ENCODE data around the gene NRN1L. TPM values are rescaled to one million over a fixed set of nuclear protein-coding genes. Genes with fewer than 3 reads are reported as not detected.
"Not testable (repeated sequence)": the region's sequence is repeated elsewhere in the genome, so short reads cannot be mapped to it uniquely, and the experiment has no call there.

NRN1L gene
- total and polyA plus RNA-seq, 4 donors = 1.1 to 5.8 (median 3.6) TPM

GRCh38 chr16:67861877-67862276 lies 22.8 kb upstream of the NRN1L start:
- TF ChIP-seq, protein P1, sequence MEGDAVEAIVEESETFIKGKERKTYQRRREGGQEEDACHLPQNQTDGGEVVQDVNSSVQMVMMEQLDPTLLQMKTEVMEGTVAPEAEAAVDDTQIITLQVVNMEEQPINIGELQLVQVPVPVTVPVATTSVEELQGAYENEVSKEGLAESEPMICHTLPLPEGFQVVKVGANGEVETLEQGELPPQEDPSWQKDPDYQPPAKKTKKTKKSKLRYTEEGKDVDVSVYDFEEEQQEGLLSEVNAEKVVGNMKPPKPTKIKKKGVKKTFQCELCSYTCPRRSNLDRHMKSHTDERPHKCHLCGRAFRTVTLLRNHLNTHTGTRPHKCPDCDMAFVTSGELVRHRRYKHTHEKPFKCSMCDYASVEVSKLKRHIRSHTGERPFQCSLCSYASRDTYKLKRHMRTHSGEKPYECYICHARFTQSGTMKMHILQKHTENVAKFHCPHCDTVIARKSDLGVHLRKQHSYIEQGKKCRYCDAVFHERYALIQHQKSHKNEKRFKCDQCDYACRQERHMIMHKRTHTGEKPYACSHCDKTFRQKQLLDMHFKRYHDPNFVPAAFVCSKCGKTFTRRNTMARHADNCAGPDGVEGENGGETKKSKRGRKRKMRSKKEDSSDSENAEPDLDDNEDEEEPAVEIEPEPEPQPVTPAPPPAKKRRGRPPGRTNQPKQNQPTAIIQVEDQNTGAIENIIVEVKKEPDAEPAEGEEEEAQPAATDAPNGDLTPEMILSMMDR (IDR thresholded peaks at IDR 0.05; ENCODE audit: control extremely low read depth, extremely low read depth) = no peak
- DNase-seq (no peak), ATAC-seq (ENCODE audit: insufficient read depth, low FRiP score) (no peak)
- H3K4me1 ChIP-seq (ENCODE audit: control insufficient read depth in 5 of 5, insufficient read depth in 5 of 5, low read length in 5 of 5) = peaks cover 0 to 37% (median 9%) of the 10 kb centered on the region in 5 donors
- H3K27ac ChIP-seq (ENCODE audit: low read depth in 1 of 2, low read length in 1 of 2) = peak overlapping the region in 1 of 2 donors; percentile 81
- no peak overlapping the region for H3K4me3 ChIP-seq
- peaks cover 0 to 16% (median 5%) of the 10 kb centered on the region in 4 donors for H3K36me3 ChIP-seq (ENCODE audit: control insufficient read depth in 4 of 4, insufficient read depth in 4 of 4, low read length in 4 of 4)
- H3K27me3 ChIP-seq (ENCODE audit: control insufficient read depth in 3 of 3, insufficient read depth in 3 of 3, low read length in 2 of 3) = no peaks in the 10 kb centered on the region
- no peaks in the 10 kb centered on the region for H3K9me3 ChIP-seq (ENCODE audit: control insufficient read depth in 4 of 4, insufficient read depth in 3 of 4, low read length in 3 of 4)
- H3K9ac ChIP-seq (ENCODE audit: insufficient read depth in 1 of 2, low read length in 2 of 2) = no peak overlapping the region
- WGBS, 2 donors = 87 to 90% methylated on average over 6 of the region's 6 CpGs

DNA sequence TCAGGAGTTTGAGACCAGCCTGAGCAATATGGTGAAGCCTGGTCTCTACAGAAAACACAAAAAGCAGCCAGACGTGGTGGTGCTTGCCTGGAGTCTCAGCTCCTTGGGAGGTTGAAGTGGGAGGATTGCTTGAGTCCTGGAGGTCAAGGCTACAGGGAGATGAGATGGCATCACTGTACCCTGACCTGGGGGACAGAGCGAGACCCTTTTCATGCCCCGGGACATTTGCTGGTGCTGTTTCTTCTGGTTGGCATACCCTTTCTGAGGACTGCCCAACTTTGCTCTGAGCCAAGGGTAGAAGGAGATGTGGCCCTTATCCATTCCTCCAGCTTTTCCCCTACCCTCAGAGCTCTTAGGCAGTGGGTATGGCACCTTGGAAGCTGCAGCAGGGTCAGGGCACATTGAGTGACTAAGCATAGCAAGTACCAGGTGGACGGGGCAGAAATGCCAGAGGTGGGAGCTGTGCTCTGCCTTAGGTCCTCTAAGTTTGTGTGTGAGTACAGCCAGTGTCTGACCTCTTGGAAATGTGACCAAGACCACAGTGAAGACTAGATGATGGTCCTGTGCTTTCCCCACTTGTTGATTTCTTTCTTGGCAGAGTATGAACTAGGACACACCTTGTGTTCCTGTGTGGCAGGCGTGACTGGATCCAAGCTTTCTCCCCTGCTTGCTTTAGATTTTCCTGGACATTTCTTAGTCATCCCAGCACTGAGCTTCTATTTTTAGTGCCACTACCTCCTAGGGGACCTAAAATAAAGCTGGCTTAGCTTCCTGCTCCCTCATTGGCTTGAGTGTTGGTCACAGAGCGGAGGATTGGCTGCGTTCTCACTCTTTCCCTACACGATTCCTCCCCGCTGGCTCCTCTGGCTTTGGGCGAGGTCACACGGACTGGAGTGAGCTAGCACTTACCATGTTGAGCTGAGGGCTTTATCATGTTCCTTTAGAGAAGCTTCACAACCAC lies 21.8 kb upstream of the NRN1L start:
- TF ChIP-seq, protein P1 (IDR thresholded peaks at IDR 0.05; ENCODE audit: control extremely low read depth, extremely low read depth) = no peak
- Histone ChIP-seq H3K27ac (ENCODE audit: low read depth in 1 of 2, low read length in 1 of 2) (peak overlapping the region; percentile 42 to 81), H3K9me3 (ENCODE audit: control insufficient read depth in 4 of 4, insufficient read depth in 3 of 4, low read length in 3 of 4) (no peaks in the 10 kb centered on the region), H3K27me3 (ENCODE audit: control insufficient read depth in 3 of 3, insufficient read depth in 3 of 3, low read length in 2 of 3) (no peaks in the 10 kb centered on the region), H3K4me1 (ENCODE audit: control insufficient read depth in 5 of 5, insufficient read depth in 5 of 5, low read length in 5 of 5) (peaks cover 0 to 27% (median 0%) of the 10 kb centered on the region in 5 donors), H3K36me3 (ENCODE audit: control insufficient read depth in 4 of 4, insufficient read depth in 4 of 4, low read length in 4 of 4) (peaks cover 0 to 17% (median 11%) of the 10 kb centered on the region in 4 donors), H3K9ac (ENCODE audit: insufficient read depth in 1 of 2, low read length in 2 of 2) (no peak overlapping the region), H3K4me3 (no peak overlapping the region)
- DNase-seq (no peak), ATAC-seq (ENCODE audit: insufficient read depth, low FRiP score) (no peak)
- WGBS, 2 donors = 82 to 93% methylated on average over 11 of the region's 11 CpGs

DNA sequence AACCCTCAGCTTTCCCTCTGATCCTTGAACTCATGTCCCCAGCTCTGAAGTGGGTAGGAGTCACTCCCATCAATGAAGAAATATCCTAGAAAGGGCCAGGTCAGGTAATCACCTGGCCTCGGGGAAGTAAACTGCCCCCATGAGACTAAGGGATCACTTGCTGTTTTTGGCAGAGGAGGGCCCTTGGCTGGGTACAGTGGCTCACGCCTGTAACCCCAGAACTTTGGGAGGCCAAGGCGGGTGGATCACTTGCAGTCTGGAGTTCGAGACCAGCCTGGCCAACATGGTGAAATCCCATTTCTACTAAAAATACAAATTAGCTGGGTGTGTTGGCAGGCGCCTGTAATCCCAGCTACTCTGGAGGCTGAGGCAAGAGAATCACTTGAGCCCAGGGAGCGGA lies 20.6 kb upstream of the NRN1L start:
- ATAC-seq (ENCODE audit: insufficient read depth, low FRiP score) = not testable (repeated sequence)
- H3K27ac ChIP-seq (ENCODE audit: low read depth in 1 of 2, low read length in 1 of 2) = peak overlapping the region in 1 of 2 donors; percentile 80

DNA sequence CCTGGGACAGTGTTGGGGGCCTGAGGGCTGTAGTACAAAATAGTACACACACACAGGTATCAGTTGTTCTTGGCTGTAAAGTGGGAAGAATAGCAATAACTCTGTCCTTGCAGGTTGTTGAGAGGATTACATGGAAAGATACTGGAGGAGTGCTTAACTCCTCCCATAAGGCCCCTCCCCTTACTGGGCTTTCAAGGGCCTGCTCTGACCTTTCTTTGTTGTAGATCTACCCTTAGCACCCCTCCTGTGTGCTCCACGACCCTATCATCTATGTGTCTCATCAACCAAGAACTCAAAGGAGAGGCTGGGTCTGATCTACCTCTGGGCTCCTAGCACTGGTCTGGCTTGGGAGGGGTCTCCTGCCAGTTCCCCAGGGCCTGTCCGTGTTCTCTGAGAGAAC lies 20.1 kb upstream of the NRN1L start:
- 83% methylated on average over 2 of the region's 2 CpGs for WGBS, 2 donors
- TF ChIP-seq, protein P1 (IDR thresholded peaks at IDR 0.05; ENCODE audit: control extremely low read depth, extremely low read depth) = no peak
- no peaks in the 10 kb centered on the region for H3K9me3 ChIP-seq (ENCODE audit: control insufficient read depth in 4 of 4, insufficient read depth in 3 of 4, low read length in 3 of 4)
- peaks cover 0 to 25% (median 21%) of the 10 kb centered on the region in 4 donors for H3K36me3 ChIP-seq (ENCODE audit: control insufficient read depth in 4 of 4, insufficient read depth in 4 of 4, low read length in 4 of 4)
- no peak overlapping the region for H3K4me3 ChIP-seq
- peak overlapping the region in 1 of 2 donors; percentile 80 for H3K27ac ChIP-seq (ENCODE audit: low read depth in 1 of 2, low read length in 1 of 2)
- no peak for ATAC-seq (ENCODE audit: insufficient read depth, low FRiP score)
- H3K27me3 ChIP-seq (ENCODE audit: control insufficient read depth in 3 of 3, insufficient read depth in 3 of 3, low read length in 2 of 3) = no peaks in the 10 kb centered on the region
- no peak overlapping the region for H3K9ac ChIP-seq (ENCODE audit: insufficient read depth in 1 of 2, low read length in 2 of 2)
- peaks cover 0 to 27% (median 0%) of the 10 kb centered on the region in 5 donors for H3K4me1 ChIP-seq (ENCODE audit: control insufficient read depth in 5 of 5, insufficient read depth in 5 of 5, low read length in 5 of 5)
- DNase-seq = no peak

More for the DNA sequence above, 20.6 kb upstream of the NRN1L start:
- not testable (repeated sequence) for DNase-seq; H3K4me3 ChIP-seq; H3K27me3 ChIP-seq (ENCODE audit: control insufficient read depth in 3 of 3, insufficient read depth in 3 of 3, low read length in 2 of 3); H3K9ac ChIP-seq (ENCODE audit: insufficient read depth in 1 of 2, low read length in 2 of 2); H3K9me3 ChIP-seq (ENCODE audit: control insufficient read depth in 4 of 4, insufficient read depth in 3 of 4, low read length in 3 of 4)
- H3K4me1 ChIP-seq (ENCODE audit: control insufficient read depth in 5 of 5, insufficient read depth in 5 of 5, low read length in 5 of 5) = peaks cover 0 to 27% (median 0%) of the 10 kb centered on the region in 5 donors
- H3K36me3 ChIP-seq (ENCODE audit: control insufficient read depth in 4 of 4, insufficient read depth in 4 of 4, low read length in 4 of 4) = peaks cover 0 to 24% (median 20%) of the 10 kb centered on the region in 4 donors
- WGBS, 2 donors = 96% methylated on average over 6 of the region's 6 CpGs

Data from lung (tissue), 12 donors.